ENCODE data around the gene ZNF714.
A peak's percentile ranks its signal among the peaks of the same experiment; 100 is the strongest.
"Not testable (repeated sequence)": the region's sequence is repeated elsewhere in the genome, so short reads cannot be mapped to it uniquely, and the experiment has no call there.

Gene ZNF714

GRCh38 chr19:21130097-21130775 is 48.2 kb downstream of the ZNF714 start:
- no peak for DNase-seq (ENCODE audit: low spot score)

GRCh38 chr19:21133633-21134032 is 51.6 kb downstream of the ZNF714 start:
- no peak for DNase-seq (ENCODE audit: low spot score)

GRCh38 chr19:21134934-21135366 is 52.9 kb downstream of the ZNF714 start:
- DNase-seq (ENCODE audit: low spot score): no peak

GRCh38 chr19:21135433-21135832 is 53.4 kb downstream of the ZNF714 start:
- DNase-seq (ENCODE audit: low spot score): no peak

GRCh38 chr19:21138130-21138529 is 56.1 kb downstream of the ZNF714 start:
- no peak for DNase-seq (ENCODE audit: low spot score)

- DNase-seq (ENCODE audit: low spot score): not testable (repeated sequence)
Measured at GRCh38 chr19:21141006-21141405, 59.0 kb downstream of the ZNF714 start.

- peak; percentile 95 for DNase-seq (ENCODE audit: low spot score)
Measured at GRCh38 chr19:21141787-21142464, 59.9 kb downstream of the ZNF714 start, which contains the start of gene ZNF431. ZNF431 (plus strand) TSS chr19:21142040; CDS start chr19:21142184, 144 bp downstream.

GRCh38 chr19:21143428-21143827 is 61.4 kb downstream of the ZNF714 start:
- DNase-seq (ENCODE audit: low spot score): peak; percentile 18

GRCh38 chr19:21143854-21144253 is 61.9 kb downstream of the ZNF714 start:
- DNase-seq (ENCODE audit: low spot score): peak; percentile 87

- no peak for DNase-seq (ENCODE audit: low spot score)
Measured at GRCh38 chr19:21147540-21147939, 65.5 kb downstream of the ZNF714 start.

GRCh38 chr19:21148681-21149080 is 66.7 kb downstream of the ZNF714 start:
- no peak for DNase-seq (ENCODE audit: low spot score)

- no peak for DNase-seq (ENCODE audit: low spot score)
Measured at GRCh38 chr19:21149877-21150276, 67.9 kb downstream of the ZNF714 start.

- DNase-seq (ENCODE audit: low spot score): no peak
Measured at GRCh38 chr19:21151460-21151859, 69.5 kb downstream of the ZNF714 start.

- no peak for DNase-seq (ENCODE audit: low spot score)
Measured at GRCh38 chr19:21158523-21159135, 76.6 kb downstream of the ZNF714 start.

- no peak for DNase-seq (ENCODE audit: low spot score)
Measured at GRCh38 chr19:21164541-21164940, 82.5 kb downstream of the ZNF714 start.

GRCh38 chr19:21166436-21166835 is 84.4 kb downstream of the ZNF714 start:
- DNase-seq (ENCODE audit: low spot score): no peak
